Upper lobe of right lung (tissue), 1 donor: ENCODE results near the gene SNAPC4. TPM values are rescaled to one million over a fixed set of nuclear protein-coding genes. Genes with fewer than 3 reads are reported as not detected.
A peak's percentile ranks its signal among the peaks of the same experiment; 100 is the strongest.

Source experiments
- ATAC-seq: fragments of 200-7000 bp; cut with Tn5 transposase; one replicate; pipeline ENCODE4 v1.9.1; 2020; ENCODE audit warnings: mild to moderate bottlenecking, moderate library complexity
- DNase-seq: peaks from one replicate; pipeline ENCODE4 v3.0.0-alpha.2; 2020
- H3K27ac ChIP-seq: fragments of 200-600 bp; one replicate; pipeline ENCODE4 v1.8.0; 2022
- H3K27me3 ChIP-seq: fragments of 200-600 bp; one replicate; pipeline ENCODE4 v1.8.0; 2022; ENCODE audit warnings: mild to moderate bottlenecking
- H3K36me3 ChIP-seq: fragments of 200-600 bp; one replicate; pipeline ENCODE4 v1.8.0; 2022
- H3K4me1 ChIP-seq: fragments of 200-600 bp; one replicate; pipeline ENCODE4 v1.8.0; 2022
- H3K4me3 ChIP-seq: fragments of 200-600 bp; one replicate; pipeline ENCODE4 v1.8.0; 2022; ENCODE audit warnings: mild to moderate bottlenecking
- H3K9me3 ChIP-seq: fragments of 200-600 bp; one replicate; pipeline ENCODE4 v1.8.0; 2022
- intact Hi-C: fragments of 100-400 bp; cut with DNase I; formaldehyde crosslinking; loops from one replicate; pipeline ENCODE4 v1.11.0; 2022
- total RNA-seq: library from RNA; stranded (reverse); fragmentation: NEBNext Ultra II Directional; extraction: Animal tissue kit (Norgen Biotek cat#: 25700); gene quantifications from one replicate; pipeline ENCODE4 v1.2.1, GENCODE V29; 2021
- TF ChIP-seq, protein P1 (sequence below): fragments of 200-600 bp; IDR thresholded peaks from one replicate; pipeline ENCODE4 v1.8.0; 2022; ENCODE audit warnings: antibody characterized with exemption
- donor health status: DM: no; HTN: yes; CAD: no; lungs with severe emphysema.

The SNAPC4 gene
- total RNA-seq, 1 donor from 2014 or later, result 7.2 TPM

DNA sequence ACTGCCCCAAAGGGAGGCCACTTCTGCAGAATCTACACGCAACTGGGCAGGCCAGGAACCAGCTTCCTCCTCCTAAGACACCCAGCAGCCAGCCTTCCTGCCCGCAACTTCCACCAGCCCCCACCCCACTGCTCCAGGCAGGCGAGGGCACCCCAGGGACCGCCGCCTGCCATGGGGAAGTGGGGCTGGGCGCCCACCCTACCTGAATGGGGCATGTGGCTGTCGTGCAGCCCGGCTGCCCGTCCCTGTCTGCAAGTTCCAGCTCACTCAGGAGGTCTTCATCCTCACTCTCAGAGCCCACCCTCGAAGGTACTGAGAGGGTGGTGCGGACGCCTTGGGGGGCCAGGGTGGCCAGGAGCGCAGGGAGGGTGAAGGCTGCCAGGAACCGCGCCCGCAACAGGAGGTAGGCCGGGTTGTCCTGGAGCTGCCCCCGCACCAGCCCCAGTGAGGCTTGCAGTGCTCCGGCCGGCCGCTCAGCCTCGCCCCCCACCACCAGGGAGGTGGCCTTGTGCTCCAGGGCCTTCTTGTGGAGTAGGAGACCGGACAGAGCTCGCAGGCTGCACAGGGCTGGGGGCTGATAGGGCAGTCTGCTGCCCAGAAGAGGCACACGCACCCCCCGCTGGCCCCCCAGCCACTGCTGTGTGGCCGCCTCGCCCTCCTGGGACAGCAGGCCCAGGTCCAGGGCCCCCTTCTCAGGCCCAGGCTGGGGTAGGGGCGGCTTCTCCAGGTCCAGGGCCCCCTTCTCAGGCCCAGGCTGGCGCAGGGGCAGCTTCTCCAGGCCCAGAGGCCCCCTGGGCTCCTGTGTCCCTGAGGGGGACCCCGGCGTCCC is 22.4 kb downstream of the SNAPC4 start:
- no peaks in the 10 kb centered on the region for H3K27me3 ChIP-seq
- ATAC-seq (no peak), DNase-seq (no peak)
- H3K4me3 ChIP-seq, result no peak overlapping the region
- no peaks in the 10 kb centered on the region for H3K9me3 ChIP-seq
- peaks cover 20% of the 10 kb centered on the region for H3K36me3 ChIP-seq
- intact Hi-C loops, result no loop called here
- no peak overlapping the region for H3K27ac ChIP-seq
- peaks cover 3% of the 10 kb centered on the region for H3K4me1 ChIP-seq
- TF ChIP-seq, protein P1, sequence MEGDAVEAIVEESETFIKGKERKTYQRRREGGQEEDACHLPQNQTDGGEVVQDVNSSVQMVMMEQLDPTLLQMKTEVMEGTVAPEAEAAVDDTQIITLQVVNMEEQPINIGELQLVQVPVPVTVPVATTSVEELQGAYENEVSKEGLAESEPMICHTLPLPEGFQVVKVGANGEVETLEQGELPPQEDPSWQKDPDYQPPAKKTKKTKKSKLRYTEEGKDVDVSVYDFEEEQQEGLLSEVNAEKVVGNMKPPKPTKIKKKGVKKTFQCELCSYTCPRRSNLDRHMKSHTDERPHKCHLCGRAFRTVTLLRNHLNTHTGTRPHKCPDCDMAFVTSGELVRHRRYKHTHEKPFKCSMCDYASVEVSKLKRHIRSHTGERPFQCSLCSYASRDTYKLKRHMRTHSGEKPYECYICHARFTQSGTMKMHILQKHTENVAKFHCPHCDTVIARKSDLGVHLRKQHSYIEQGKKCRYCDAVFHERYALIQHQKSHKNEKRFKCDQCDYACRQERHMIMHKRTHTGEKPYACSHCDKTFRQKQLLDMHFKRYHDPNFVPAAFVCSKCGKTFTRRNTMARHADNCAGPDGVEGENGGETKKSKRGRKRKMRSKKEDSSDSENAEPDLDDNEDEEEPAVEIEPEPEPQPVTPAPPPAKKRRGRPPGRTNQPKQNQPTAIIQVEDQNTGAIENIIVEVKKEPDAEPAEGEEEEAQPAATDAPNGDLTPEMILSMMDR, result no peak

DNA sequence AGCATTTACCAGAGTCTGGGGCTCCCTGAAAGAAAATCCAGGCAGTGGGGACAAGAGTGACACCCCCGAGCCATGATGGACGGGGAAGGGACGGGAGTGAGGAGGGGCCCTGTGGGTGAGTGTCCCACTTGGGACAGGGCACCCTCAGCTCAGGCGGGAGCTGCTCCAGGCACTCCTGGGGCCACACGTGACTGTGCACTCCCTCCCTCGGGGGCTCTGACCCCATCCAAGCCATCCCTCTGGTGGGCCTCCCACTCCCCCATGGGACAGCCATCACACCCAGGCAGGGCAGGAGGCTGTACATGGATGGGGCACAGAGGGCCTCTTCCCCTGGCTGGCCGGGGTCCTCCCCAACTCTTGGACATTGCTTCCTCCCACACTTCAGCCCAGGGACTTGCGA is 23.5 kb downstream of the SNAPC4 start:
- H3K36me3 ChIP-seq, result peaks cover 14% of the 10 kb centered on the region
- no peak for ATAC-seq
- TF ChIP-seq, protein P1, result no peak
- intact Hi-C loops, result no loop called here
- H3K4me1 ChIP-seq, result peaks cover 8% of the 10 kb centered on the region
- H3K27ac ChIP-seq, result no peak overlapping the region
- DNase-seq, result no peak
- H3K4me3 ChIP-seq, result no peak overlapping the region
- H3K9me3 ChIP-seq, result no peaks in the 10 kb centered on the region
- H3K27me3 ChIP-seq, result no peaks in the 10 kb centered on the region

DNA sequence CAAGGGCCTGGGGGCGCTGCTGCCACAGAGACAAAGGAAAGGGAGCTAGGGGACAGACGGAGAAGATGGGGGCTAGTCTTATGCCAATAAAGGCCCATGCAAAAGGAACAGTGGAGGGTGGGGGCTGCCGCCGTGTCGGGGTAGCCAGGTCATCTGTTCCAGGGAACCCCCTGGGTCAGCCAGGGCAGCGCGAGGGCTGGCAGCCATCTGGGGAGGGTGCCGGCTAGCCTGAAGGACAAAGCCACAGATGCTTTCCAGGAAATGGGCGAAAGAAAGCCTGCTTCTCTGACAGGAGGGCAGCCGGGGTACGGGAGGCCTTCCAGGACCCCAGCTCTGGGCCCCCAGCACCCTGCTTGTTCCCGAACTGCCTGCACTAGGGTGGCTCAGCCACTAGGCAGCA is 24.9 kb downstream of the SNAPC4 start:
- Histone ChIP-seq H3K9me3 (no peaks in the 10 kb centered on the region), H3K27me3 (no peaks in the 10 kb centered on the region), H3K27ac (no peak overlapping the region), H3K4me3 (no peak overlapping the region), H3K4me1 (peaks cover 8% of the 10 kb centered on the region), H3K36me3 (peaks cover 5% of the 10 kb centered on the region)
- ATAC-seq (no peak), DNase-seq (no peak)
- intact Hi-C loops, result no loop called here
- TF ChIP-seq, protein P1, result no peak

DNA sequence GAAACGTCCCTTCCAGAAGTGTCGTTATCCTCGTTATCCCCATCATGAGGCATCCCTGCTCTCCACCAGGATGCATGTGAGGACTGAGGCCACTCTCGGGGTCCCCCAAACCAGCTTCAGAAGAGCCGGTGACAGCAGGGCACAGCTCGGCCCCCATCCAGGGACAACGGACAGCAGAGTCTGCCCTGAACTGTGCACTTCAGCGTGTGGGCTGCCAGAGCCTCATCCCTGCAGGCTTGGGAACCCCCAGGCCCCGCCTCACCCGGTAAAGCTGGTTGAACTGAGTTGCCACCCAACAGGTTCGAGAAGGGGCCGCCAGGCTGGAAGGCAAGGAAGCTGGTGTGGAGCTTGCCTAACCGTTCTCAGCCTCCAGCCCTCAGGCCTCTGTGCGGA is 25.8 kb downstream of the SNAPC4 start:
- TF ChIP-seq, protein P1, result no peak
- Histone ChIP-seq H3K4me1 (peaks cover 8% of the 10 kb centered on the region), H3K36me3 (peaks cover 5% of the 10 kb centered on the region), H3K9me3 (no peaks in the 10 kb centered on the region), H3K27ac (no peak overlapping the region), H3K27me3 (no peaks in the 10 kb centered on the region), H3K4me3 (no peak overlapping the region)
- DNase-seq, result no peak
- ATAC-seq, result no peak
- intact Hi-C loops, result no loop called here

DNA sequence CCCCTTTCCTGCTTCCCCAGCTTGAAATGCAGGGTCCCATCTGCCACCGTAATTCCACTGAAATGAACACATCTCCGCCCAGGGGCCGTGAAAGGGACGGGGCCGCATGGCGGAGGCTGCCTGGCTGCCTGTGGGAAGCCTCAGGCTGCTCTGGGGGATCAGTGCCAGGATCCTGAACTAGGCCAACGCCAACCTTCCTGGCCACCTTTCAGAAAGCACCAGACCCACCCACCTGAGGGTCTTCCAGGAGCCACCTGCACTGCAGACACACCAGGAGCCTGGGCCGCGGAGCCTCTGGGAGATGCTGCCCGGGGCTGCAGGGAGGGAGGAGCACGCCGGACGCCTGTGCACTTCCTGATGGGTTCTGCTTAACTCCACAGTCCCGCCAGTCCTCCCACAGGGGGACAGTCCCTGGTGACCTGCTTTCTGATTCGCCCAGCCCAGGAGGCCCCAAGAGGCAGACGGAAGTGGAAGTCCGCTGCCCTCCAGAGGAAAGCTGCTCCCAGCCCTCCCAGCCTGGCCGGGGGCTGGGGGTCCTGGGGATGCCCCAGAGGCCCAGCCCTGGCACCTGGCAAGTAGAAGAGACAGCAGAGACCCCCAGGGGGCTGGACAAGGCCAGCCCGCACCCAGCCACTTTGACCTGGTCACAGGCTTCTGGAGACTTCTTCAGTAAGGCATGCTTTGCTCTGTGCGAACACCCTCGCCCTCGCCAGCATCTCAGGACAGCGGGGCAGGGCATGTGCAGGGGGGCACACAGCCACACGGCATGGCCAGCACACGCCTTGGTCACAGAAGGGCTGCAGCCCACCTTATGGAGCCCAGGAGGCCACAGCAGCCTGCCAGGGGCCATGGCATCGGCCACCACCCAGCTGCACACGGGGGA is 26.4 kb downstream of the SNAPC4 start, which contains the start of gene CARD9:
Gene CARD9, minus strand, starts transcription at position 370 of the 883 bp plus-strand sequence. CDS start 1,591 bp downstream, outside the sequence.
- Histone ChIP-seq H3K4me1 (peaks cover 8% of the 10 kb centered on the region), H3K27ac (peak within 1 kb of the TSS; percentile 53), H3K27me3 (no peaks in the 10 kb centered on the region), H3K9me3 (no peaks in the 10 kb centered on the region), H3K36me3 (no peaks in the 10 kb centered on the region), H3K4me3 (peak within 1 kb of the TSS; percentile 43)
- intact Hi-C loops, result no loop called here
- peak; percentile 82 for DNase-seq
- TF ChIP-seq, protein P1, result no peak
- peak; percentile 82 for ATAC-seq
